WTC11 (cell line): ENCODE data around the gene HACD1. TPM values are rescaled to one million over a fixed set of nuclear protein-coding genes. Genes with fewer than 3 reads are reported as not detected.

Experiments used
- ATAC-seq: fragments of 200-7000 bp; cut with Tn5 transposase; 2 replicates; pipeline ENCODE4 v1.10.0; 2021; ENCODE audit warnings: mild to moderate bottlenecking, moderate library complexity
- CTCF ChIA-PET: fragments of 300-600 bp; sonication (Branson Sonifier 250); formaldehyde crosslinking; loops from one replicate; lab custom pipeline; 2021; ENCODE audit warnings: antibody characterized with exemption; lab: Charles Lee
- POLR2A ChIA-PET: fragments of 350-600 bp; sonication (Branson Sonifier 250); formaldehyde crosslinking; loops from one replicate; lab custom pipeline; 2021; ENCODE audit warnings: antibody characterized with exemption; lab: Charles Lee
- DNase-seq: peaks from one replicate; pipeline ENCODE4 v3.0.0; 2021; ENCODE audit warnings: low spot score
- H3K27ac Mint-ChIP-seq: 2 replicates; pipeline ENCODE4 v1.8.0; 2021; ENCODE audit warnings: mixed read lengths
- H3K27me3 Mint-ChIP-seq: 2 replicates; pipeline ENCODE4 v1.8.0; 2021; ENCODE audit warnings: low read depth, mild to moderate bottlenecking, moderate library complexity, mixed read lengths
- H3K36me3 Mint-ChIP-seq: 2 replicates; pipeline ENCODE4 v1.8.0; 2021; ENCODE audit warnings: mixed read lengths
- H3K4me1 Mint-ChIP-seq: 2 replicates; pipeline ENCODE4 v1.8.0; 2022; ENCODE audit warnings: mixed read lengths
- H3K4me3 Mint-ChIP-seq: 2 replicates; pipeline ENCODE4 v1.8.0; 2021; ENCODE audit warnings: mild to moderate bottlenecking, moderate library complexity, mixed read lengths
- H3K9me3 Mint-ChIP-seq: 2 replicates; pipeline ENCODE4 v1.8.0; 2021; ENCODE audit warnings: mixed read lengths
- CBFB ChIP-seq: sonication (generic); formaldehyde crosslinking; IDR thresholded peaks from 2 replicates; pipeline ENCODE4 v1.8.1; 2022; ENCODE audit warnings: mild to moderate bottlenecking, low read depth, missing genetic modification reagents
- CREM ChIP-seq: sonication (generic); formaldehyde crosslinking; IDR thresholded peaks from 2 replicates; pipeline ENCODE4 v1.8.1; 2022; ENCODE audit warnings: mild to moderate bottlenecking, missing genetic modification reagents, moderate library complexity
- E2F1 ChIP-seq: sonication (generic); formaldehyde crosslinking; IDR thresholded peaks from 2 replicates; pipeline ENCODE4 v1.8.0; 2022; ENCODE audit warnings: mild to moderate bottlenecking, missing genetic modification reagents
- ESRRA ChIP-seq: sonication (generic); formaldehyde crosslinking; IDR thresholded peaks from 2 replicates; pipeline ENCODE4 v1.8.1; 2022; ENCODE audit warnings: mild to moderate bottlenecking, missing genetic modification reagents, borderline replicate concordance
- HMGA2 ChIP-seq: fragments of 250-450 bp; sonication (Bioruptor Pico); IDR thresholded peaks from 2 replicates; pipeline ENCODE4 v1.4.0; 2021; ENCODE audit warnings: mild to moderate bottlenecking, moderate library complexity
- HMGXB4 ChIP-seq: sonication (generic); formaldehyde crosslinking; IDR thresholded peaks from 2 replicates; pipeline ENCODE4 v1.8.1; 2023; ENCODE audit warnings: mild to moderate bottlenecking, moderate library complexity, missing genetic modification reagents
- MYBL2 ChIP-seq: sonication (generic); formaldehyde crosslinking; IDR thresholded peaks from 2 replicates; pipeline ENCODE4 v1.8.1; 2023; ENCODE audit warnings: mild to moderate bottlenecking, moderate library complexity, missing genetic modification reagents
- NR2C2 ChIP-seq: sonication (generic); formaldehyde crosslinking; IDR thresholded peaks from 2 replicates; pipeline ENCODE4 v1.8.0; 2022; ENCODE audit warnings: mild to moderate bottlenecking, missing genetic modification reagents
- PREB ChIP-seq: sonication (generic); formaldehyde crosslinking; IDR thresholded peaks from 2 replicates; pipeline ENCODE4 v1.8.1; 2022; ENCODE audit warnings: mild to moderate bottlenecking, missing genetic modification reagents, moderate library complexity, borderline replicate concordance
- RELA ChIP-seq: sonication (generic); formaldehyde crosslinking; IDR thresholded peaks from 2 replicates; pipeline ENCODE4 v1.8.1; 2022; ENCODE audit warnings: missing genetic modification reagents, mild to moderate bottlenecking, borderline replicate concordance
- TEAD1 ChIP-seq: sonication (generic); formaldehyde crosslinking; IDR thresholded peaks from 2 replicates; pipeline ENCODE4 v1.8.0; 2022; ENCODE audit warnings: mild to moderate bottlenecking, missing genetic modification reagents
- TP53 ChIP-seq: sonication (generic); formaldehyde crosslinking; IDR thresholded peaks from 2 replicates; pipeline ENCODE4 v1.8.1; 2023; ENCODE audit warnings: mild to moderate bottlenecking, missing genetic modification reagents
- ZNF232 ChIP-seq: sonication (generic); formaldehyde crosslinking; IDR thresholded peaks from 2 replicates; pipeline ENCODE4 v1.8.0; 2022; ENCODE audit warnings: mild to moderate bottlenecking, missing genetic modification reagents
- ZNF317 ChIP-seq: sonication (generic); formaldehyde crosslinking; IDR thresholded peaks from 2 replicates; pipeline ENCODE4 v1.8.1; 2023; ENCODE audit warnings: low read depth, mild to moderate bottlenecking, moderate library complexity, missing genetic modification reagents, borderline replicate concordance
- ZNF671 ChIP-seq: fragments of 250-450 bp; sonication (Bioruptor Pico); IDR thresholded peaks from 2 replicates; pipeline ENCODE4 v1.8.0; 2021; ENCODE audit warnings: mild to moderate bottlenecking
- total RNA-seq: library from RNA; stranded (reverse); gene quantifications from 3 replicates; pipeline ENCODE4 v1.2.3, GENCODE V29; 2021
- TF ChIP-seq, protein P1 (sequence below): fragments of 250-450 bp; sonication (Bioruptor Pico); IDR thresholded peaks from 2 replicates; pipeline ENCODE4 v1.9.0; 2021; ENCODE audit warnings: moderate library complexity, mild to moderate bottlenecking, inconsistent platforms, borderline replicate concordance
- TF ChIP-seq, protein P2 (sequence below): sonication (generic); formaldehyde crosslinking; conservative IDR thresholded peaks from 2 replicates; pipeline ENCODE4 v1.8.1; 2023; ENCODE audit warnings: mild to moderate bottlenecking, low read depth, missing genetic modification reagents, moderate library complexity
- TF ChIP-seq, protein P3 (sequence below): sonication (generic); formaldehyde crosslinking; IDR thresholded peaks from 2 replicates; pipeline ENCODE4 v1.8.0; 2023; ENCODE audit warnings: missing genetic modification reagents, mild to moderate bottlenecking, borderline replicate concordance
- TF ChIP-seq, protein P4 (sequence below): fragments of 250-450 bp; sonication (Bioruptor Pico); IDR thresholded peaks from 2 replicates; pipeline ENCODE4 v1.9.0; 2021; ENCODE audit warnings: mild to moderate bottlenecking, borderline replicate concordance
- TF ChIP-seq, protein P5 (sequence below): sonication (generic); formaldehyde crosslinking; IDR thresholded peaks from 2 replicates; pipeline ENCODE4 v1.8.0; 2022; ENCODE audit warnings: mild to moderate bottlenecking, missing genetic modification reagents

HACD1 gene
- total RNA-seq, 1 experiment from 2014 or later, result 18.6 TPM

- Mint-ChIP-seq H3K9me3 (peaks cover 32% of the 10 kb centered on the region), H3K4me1 (peaks cover 26% of the 10 kb centered on the region), H3K27ac (no peak overlapping the region), H3K4me3 (no peak overlapping the region), H3K27me3 (no peaks in the 10 kb centered on the region)
- no peak for DNase-seq
- ATAC-seq, result no peak
- CTCF ChIA-PET, result no interaction called here
- POLR2A ChIA-PET, result no interaction called here
- TF ChIP-seq TP53 (CRISPR knock-in tag) (no peak), HMGXB4 (CRISPR knock-in tag) (no peak), ZNF317 (CRISPR knock-in tag) (no peak), ZNF232 (CRISPR knock-in tag) (no peak), ESRRA (no peak), NR2C2 (CRISPR knock-in tag) (no peak), TEAD1 (CRISPR knock-in tag) (no peak), HMGA2 (CRISPR knock-in tag) (no peak), MYBL2 (CRISPR knock-in tag) (no peak), CREM (CRISPR knock-in tag) (no peak), RELA (CRISPR knock-in tag) (no peak), ZNF671 (CRISPR knock-in tag) (no peak), E2F1 (CRISPR knock-in tag) (no peak), PREB (CRISPR knock-in tag) (no peak), CBFB (no peak)
- TF ChIP-seq, protein P1, sequence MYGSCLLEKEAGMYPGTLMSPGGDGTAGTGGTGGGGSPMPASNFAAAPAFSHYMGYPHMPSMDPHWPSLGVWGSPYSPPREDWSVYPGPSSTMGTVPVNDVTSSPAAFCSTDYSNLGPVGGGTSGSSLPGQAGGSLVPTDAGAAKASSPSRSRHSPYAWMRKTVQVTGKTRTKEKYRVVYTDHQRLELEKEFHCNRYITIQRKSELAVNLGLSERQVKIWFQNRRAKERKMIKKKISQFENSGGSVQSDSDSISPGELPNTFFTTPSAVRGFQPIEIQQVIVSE (CRISPR knock-in tag), result no peak
- TF ChIP-seq, protein P2, sequence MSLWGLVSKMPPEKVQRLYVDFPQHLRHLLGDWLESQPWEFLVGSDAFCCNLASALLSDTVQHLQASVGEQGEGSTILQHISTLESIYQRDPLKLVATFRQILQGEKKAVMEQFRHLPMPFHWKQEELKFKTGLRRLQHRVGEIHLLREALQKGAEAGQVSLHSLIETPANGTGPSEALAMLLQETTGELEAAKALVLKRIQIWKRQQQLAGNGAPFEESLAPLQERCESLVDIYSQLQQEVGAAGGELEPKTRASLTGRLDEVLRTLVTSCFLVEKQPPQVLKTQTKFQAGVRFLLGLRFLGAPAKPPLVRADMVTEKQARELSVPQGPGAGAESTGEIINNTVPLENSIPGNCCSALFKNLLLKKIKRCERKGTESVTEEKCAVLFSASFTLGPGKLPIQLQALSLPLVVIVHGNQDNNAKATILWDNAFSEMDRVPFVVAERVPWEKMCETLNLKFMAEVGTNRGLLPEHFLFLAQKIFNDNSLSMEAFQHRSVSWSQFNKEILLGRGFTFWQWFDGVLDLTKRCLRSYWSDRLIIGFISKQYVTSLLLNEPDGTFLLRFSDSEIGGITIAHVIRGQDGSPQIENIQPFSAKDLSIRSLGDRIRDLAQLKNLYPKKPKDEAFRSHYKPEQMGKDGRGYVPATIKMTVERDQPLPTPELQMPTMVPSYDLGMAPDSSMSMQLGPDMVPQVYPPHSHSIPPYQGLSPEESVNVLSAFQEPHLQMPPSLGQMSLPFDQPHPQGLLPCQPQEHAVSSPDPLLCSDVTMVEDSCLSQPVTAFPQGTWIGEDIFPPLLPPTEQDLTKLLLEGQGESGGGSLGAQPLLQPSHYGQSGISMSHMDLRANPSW (CRISPR knock-in tag), result no peak
- TF ChIP-seq, protein P3, sequence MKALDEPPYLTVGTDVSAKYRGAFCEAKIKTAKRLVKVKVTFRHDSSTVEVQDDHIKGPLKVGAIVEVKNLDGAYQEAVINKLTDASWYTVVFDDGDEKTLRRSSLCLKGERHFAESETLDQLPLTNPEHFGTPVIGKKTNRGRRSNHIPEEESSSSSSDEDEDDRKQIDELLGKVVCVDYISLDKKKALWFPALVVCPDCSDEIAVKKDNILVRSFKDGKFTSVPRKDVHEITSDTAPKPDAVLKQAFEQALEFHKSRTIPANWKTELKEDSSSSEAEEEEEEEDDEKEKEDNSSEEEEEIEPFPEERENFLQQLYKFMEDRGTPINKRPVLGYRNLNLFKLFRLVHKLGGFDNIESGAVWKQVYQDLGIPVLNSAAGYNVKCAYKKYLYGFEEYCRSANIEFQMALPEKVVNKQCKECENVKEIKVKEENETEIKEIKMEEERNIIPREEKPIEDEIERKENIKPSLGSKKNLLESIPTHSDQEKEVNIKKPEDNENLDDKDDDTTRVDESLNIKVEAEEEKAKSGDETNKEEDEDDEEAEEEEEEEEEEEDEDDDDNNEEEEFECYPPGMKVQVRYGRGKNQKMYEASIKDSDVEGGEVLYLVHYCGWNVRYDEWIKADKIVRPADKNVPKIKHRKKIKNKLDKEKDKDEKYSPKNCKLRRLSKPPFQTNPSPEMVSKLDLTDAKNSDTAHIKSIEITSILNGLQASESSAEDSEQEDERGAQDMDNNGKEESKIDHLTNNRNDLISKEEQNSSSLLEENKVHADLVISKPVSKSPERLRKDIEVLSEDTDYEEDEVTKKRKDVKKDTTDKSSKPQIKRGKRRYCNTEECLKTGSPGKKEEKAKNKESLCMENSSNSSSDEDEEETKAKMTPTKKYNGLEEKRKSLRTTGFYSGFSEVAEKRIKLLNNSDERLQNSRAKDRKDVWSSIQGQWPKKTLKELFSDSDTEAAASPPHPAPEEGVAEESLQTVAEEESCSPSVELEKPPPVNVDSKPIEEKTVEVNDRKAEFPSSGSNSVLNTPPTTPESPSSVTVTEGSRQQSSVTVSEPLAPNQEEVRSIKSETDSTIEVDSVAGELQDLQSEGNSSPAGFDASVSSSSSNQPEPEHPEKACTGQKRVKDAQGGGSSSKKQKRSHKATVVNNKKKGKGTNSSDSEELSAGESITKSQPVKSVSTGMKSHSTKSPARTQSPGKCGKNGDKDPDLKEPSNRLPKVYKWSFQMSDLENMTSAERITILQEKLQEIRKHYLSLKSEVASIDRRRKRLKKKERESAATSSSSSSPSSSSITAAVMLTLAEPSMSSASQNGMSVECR (CRISPR knock-in tag), result no peak
- TF ChIP-seq, protein P4, sequence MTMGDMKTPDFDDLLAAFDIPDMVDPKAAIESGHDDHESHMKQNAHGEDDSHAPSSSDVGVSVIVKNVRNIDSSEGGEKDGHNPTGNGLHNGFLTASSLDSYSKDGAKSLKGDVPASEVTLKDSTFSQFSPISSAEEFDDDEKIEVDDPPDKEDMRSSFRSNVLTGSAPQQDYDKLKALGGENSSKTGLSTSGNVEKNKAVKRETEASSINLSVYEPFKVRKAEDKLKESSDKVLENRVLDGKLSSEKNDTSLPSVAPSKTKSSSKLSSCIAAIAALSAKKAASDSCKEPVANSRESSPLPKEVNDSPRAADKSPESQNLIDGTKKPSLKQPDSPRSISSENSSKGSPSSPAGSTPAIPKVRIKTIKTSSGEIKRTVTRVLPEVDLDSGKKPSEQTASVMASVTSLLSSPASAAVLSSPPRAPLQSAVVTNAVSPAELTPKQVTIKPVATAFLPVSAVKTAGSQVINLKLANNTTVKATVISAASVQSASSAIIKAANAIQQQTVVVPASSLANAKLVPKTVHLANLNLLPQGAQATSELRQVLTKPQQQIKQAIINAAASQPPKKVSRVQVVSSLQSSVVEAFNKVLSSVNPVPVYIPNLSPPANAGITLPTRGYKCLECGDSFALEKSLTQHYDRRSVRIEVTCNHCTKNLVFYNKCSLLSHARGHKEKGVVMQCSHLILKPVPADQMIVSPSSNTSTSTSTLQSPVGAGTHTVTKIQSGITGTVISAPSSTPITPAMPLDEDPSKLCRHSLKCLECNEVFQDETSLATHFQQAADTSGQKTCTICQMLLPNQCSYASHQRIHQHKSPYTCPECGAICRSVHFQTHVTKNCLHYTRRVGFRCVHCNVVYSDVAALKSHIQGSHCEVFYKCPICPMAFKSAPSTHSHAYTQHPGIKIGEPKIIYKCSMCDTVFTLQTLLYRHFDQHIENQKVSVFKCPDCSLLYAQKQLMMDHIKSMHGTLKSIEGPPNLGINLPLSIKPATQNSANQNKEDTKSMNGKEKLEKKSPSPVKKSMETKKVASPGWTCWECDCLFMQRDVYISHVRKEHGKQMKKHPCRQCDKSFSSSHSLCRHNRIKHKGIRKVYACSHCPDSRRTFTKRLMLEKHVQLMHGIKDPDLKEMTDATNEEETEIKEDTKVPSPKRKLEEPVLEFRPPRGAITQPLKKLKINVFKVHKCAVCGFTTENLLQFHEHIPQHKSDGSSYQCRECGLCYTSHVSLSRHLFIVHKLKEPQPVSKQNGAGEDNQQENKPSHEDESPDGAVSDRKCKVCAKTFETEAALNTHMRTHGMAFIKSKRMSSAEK (CRISPR knock-in tag), result no peak
- TF ChIP-seq, protein P5, sequence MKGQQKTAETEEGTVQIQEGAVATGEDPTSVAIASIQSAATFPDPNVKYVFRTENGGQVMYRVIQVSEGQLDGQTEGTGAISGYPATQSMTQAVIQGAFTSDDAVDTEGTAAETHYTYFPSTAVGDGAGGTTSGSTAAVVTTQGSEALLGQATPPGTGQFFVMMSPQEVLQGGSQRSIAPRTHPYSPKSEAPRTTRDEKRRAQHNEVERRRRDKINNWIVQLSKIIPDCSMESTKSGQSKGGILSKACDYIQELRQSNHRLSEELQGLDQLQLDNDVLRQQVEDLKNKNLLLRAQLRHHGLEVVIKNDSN (CRISPR knock-in tag), result no peak
- TF ChIP-seq, all 79 proteins: peak for 0
- H3K36me3 Mint-ChIP-seq, result peaks cover 29% of the 10 kb centered on the region
Measured at GRCh38 chr10:17659365-17659764, 42.2 kb upstream of the HACD1 start.
